ENCODE results near the gene SERPINB10. TPM values are rescaled to one million over a fixed set of nuclear protein-coding genes. Genes with fewer than 3 reads are reported as not detected.

Gene SERPINB10
- total and polyA plus RNA-seq, 2 of the 8 experiments (the other 6 are each of a cell fraction or from before 2014, with no cell fraction given) = not detected

DNA sequence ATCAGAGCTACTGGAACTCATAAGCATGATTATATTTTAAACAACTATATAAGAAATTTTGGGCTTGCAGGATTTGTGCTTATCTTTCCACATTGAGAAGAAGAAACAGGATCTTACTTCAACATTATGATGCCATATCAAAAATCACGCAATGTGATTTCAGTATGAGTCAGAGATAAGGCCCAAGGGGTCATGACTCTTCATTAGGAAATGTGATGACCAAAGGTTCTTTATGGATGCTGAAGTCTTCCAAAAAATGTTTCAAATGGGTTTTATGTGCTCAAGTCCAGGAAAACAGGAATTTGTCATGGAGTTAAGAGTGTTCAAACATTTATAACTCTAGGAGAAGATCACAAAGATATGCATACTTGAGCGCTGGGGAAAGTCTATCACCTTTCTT, 28.0 kb upstream of the SERPINB10 start:
- no peak overlapping the region for H2AK5ac ChIP-seq (ENCODE audit: low read depth, low read length)
- H4K8ac ChIP-seq (ENCODE audit: extremely low read depth, insufficient read depth, low read length) = no peak overlapping the region
- ChIA-PET CTCF (ENCODE audit: partially characterized antibody) (interaction anchor here (1.1 to 1.7 kb wide), 2 partner anchors 12 to 115 kb away, joined by 3 to 4 read pairs; no protein-coding TSS in a partner anchor), POLR2A (ENCODE audit: partially characterized antibody) (no interaction called here)
- 93% methylated on average over 2 of the region's 2 CpGs; no CpG with 5 or more reads in 1 of the 2 experiments for WGBS, 2 experiments (ENCODE audit: extremely low coverage in 1 of 2, insufficient coverage in 1 of 2, insufficient read length in 1 of 2, insufficient replicate concordance in 2 of 2, low coverage in 1 of 2, low lambda C conversion rate in 2 of 2, missing lambda C conversion rate in 1 of 2)
- no peak overlapping the region for H3K18ac ChIP-seq (ENCODE audit: extremely low read depth, low read length)
- no peak for TF ChIP-seq YY1 (IDR thresholded peaks at IDR 0.05; ENCODE audit: low read depth, low read length)
- TF ChIP-seq, protein P1, sequence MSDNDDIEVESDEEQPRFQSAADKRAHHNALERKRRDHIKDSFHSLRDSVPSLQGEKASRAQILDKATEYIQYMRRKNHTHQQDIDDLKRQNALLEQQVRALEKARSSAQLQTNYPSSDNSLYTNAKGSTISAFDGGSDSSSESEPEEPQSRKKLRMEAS (IDR thresholded peaks at IDR 0.05) = no peak
- TF ChIP-seq BCL11A (IDR thresholded peaks at IDR 0.05; ENCODE audit: low read depth in 2 of 2, low read length in 2 of 2) = no peak
- TF ChIP-seq JUN (IDR thresholded peaks at IDR 0.05; ENCODE audit: low read depth, low read length) = no peak
- TF ChIP-seq SIX5 (IDR thresholded peaks at IDR 0.05; ENCODE audit: low read depth, low read length) = no peak
- no peak for TF ChIP-seq CHD2 (IDR thresholded peaks at IDR 0.05; ENCODE audit: low read length)
- no peak for TF ChIP-seq KDM5A (IDR thresholded peaks at IDR 0.05; ENCODE audit: low read length)
- TF ChIP-seq RXRA (IDR thresholded peaks at IDR 0.05; ENCODE audit: insufficient read depth, low read depth, low read length) = no peak
- H3K36me3 ChIP-seq (ENCODE audit: control insufficient read depth in 2 of 4, insufficient read depth in 4 of 4, low read length in 3 of 4) = no peaks in the 10 kb centered on the region
- no peak overlapping the region for H3K56ac ChIP-seq (replicated peaks; ENCODE audit: insufficient read length, low read depth, low read length)
- DNase-seq (ENCODE audit: low read depth in 1 of 2, low spot score in 2 of 2) (no peak), FAIRE-seq (no peak)
- no peak overlapping the region for H3K27ac ChIP-seq (ENCODE audit: low read depth, low read length)
- no peaks in the 10 kb centered on the region for H3K79me2 ChIP-seq (ENCODE audit: control insufficient read depth in 1 of 2, insufficient read depth in 2 of 2, low read length in 2 of 2)
- no peak overlapping the region for H3K4me2 ChIP-seq (ENCODE audit: insufficient read depth in 1 of 2, low read depth in 2 of 2, low read length in 2 of 2)
- no peaks in the 10 kb centered on the region for H3K27me3 ChIP-seq (replicated peaks in 1 of 4; ENCODE audit: control insufficient read depth in 3 of 4, extremely low read depth in 1 of 4, insufficient read depth in 3 of 4, low read length in 3 of 4)
- H2AFZ ChIP-seq (ENCODE audit: low read length) = no peak overlapping the region
- no peak overlapping the region for H2BK120ac ChIP-seq (replicated peaks; ENCODE audit: low read depth, low read length)
- H3K23me2 ChIP-seq (ENCODE audit: low read depth, low read length) = no peaks in the 10 kb centered on the region
- no peak overlapping the region for H2BK20ac ChIP-seq (ENCODE audit: low read length)
- no peak overlapping the region for H3K9ac ChIP-seq (replicated peaks in 1 of 4; ENCODE audit: extremely low read depth in 1 of 4, low read depth in 3 of 4, low read length in 3 of 4)
- no peak overlapping the region for H3K14ac ChIP-seq (ENCODE audit: insufficient read length)
- no peak overlapping the region for H3K4me3 ChIP-seq (ENCODE audit: extremely low read depth in 1 of 4, insufficient read depth in 2 of 4, low read depth in 3 of 4, low read length in 4 of 4)
- H3K9me3 ChIP-seq (ENCODE audit: insufficient read depth in 2 of 2, low read depth in 1 of 2, low read length in 1 of 2) = no peaks in the 10 kb centered on the region
- no peak overlapping the region for H2BK15ac ChIP-seq (ENCODE audit: low read length)
- no peaks in the 10 kb centered on the region for H3K79me1 ChIP-seq (ENCODE audit: low read depth, low read length)
- H2BK5ac ChIP-seq (ENCODE audit: low read depth, low read length) = no peak overlapping the region
- H4K20me1 ChIP-seq (replicated peaks in 1 of 2; ENCODE audit: control insufficient read depth in 1 of 2, insufficient read depth in 2 of 2, low read length in 2 of 2) = no peaks in the 10 kb centered on the region
- H2BK12ac ChIP-seq (ENCODE audit: low read depth, low read length) = no peak overlapping the region
- no peak overlapping the region for H3K23ac ChIP-seq (ENCODE audit: insufficient read length)
- no peak overlapping the region for H3K4ac ChIP-seq (replicated peaks; ENCODE audit: insufficient read length, low read depth, low read length)
- H4K5ac ChIP-seq (ENCODE audit: insufficient read length, low read depth, low read length) = no peak overlapping the region
- H3K4me1 ChIP-seq (replicated peaks in 1 of 4; ENCODE audit: control insufficient read depth in 3 of 4, insufficient read depth in 4 of 4, low read length in 3 of 4) = no peaks in the 10 kb centered on the region
- H4K91ac ChIP-seq (replicated peaks; ENCODE audit: insufficient read length, low read length) = no peak overlapping the region

Data from H1 (cell line).